ENCODE results near the gene LY86. TPM values are rescaled to one million over a fixed set of nuclear protein-coding genes. Genes with fewer than 3 reads are reported as not detected.
A peak's percentile ranks its signal among the peaks of the same experiment; 100 is the strongest.
"Not testable (repeated sequence)": the region's sequence is repeated elsewhere in the genome, so short reads cannot be mapped to it uniquely, and the experiment has no call there.

Gene LY86
- total RNA-seq, 1 donor from 2014 or later = not detected

- Mint-ChIP-seq H3K9me3 (no peaks in the 10 kb centered on the region), H3K4me3 (no peak overlapping the region), H3K27ac (no peak overlapping the region), H3K27me3 (no peaks in the 10 kb centered on the region), H3K36me3 (no peaks in the 10 kb centered on the region), H3K4me1 (ENCODE audit: unreplicated experiment) (peaks cover 14% of the 10 kb centered on the region)
- TF ChIP-seq CTCF (conservative IDR thresholded peaks at IDR 0.05) = no peak
- DNase-seq (ENCODE audit: extremely low spot score, unreplicated experiment) = no peak
Measured at GRCh38 chr6:6661684-6662083, 73.2 kb downstream of the LY86 start.

GRCh38 chr6:6663421-6664135, 75.1 kb downstream of the LY86 start:
- DNase-seq (ENCODE audit: extremely low spot score, unreplicated experiment) = no peak
- peak overlapping the region; percentile 46 for H3K27ac Mint-ChIP-seq
- H3K4me3 Mint-ChIP-seq = no peak overlapping the region
- H3K4me1 Mint-ChIP-seq (ENCODE audit: unreplicated experiment) = peaks cover 9% of the 10 kb centered on the region
- no peaks in the 10 kb centered on the region for H3K27me3 Mint-ChIP-seq
- H3K36me3 Mint-ChIP-seq = no peaks in the 10 kb centered on the region
- H3K9me3 Mint-ChIP-seq = no peaks in the 10 kb centered on the region
- TF ChIP-seq CTCF (conservative IDR thresholded peaks at IDR 0.05) = no peak

- TF ChIP-seq CTCF (conservative IDR thresholded peaks at IDR 0.05) = no peak
- Mint-ChIP-seq H3K4me1 (ENCODE audit: unreplicated experiment) (peaks cover 9% of the 10 kb centered on the region), H3K4me3 (peak overlapping the region; percentile 18), H3K36me3 (no peaks in the 10 kb centered on the region), H3K27me3 (peaks cover 8% of the 10 kb centered on the region), H3K9me3 (no peaks in the 10 kb centered on the region), H3K27ac (peak overlapping the region; percentile 68)
- DNase-seq (ENCODE audit: extremely low spot score, unreplicated experiment) = no peak
Measured at GRCh38 chr6:6665555-6666243, 77.2 kb downstream of the LY86 start.

GRCh38 chr6:6670150-6670549, 81.6 kb downstream of the LY86 start:
- H3K27me3 Mint-ChIP-seq = peaks cover 11% of the 10 kb centered on the region
- H3K4me3 Mint-ChIP-seq; DNase-seq (ENCODE audit: extremely low spot score, unreplicated experiment); H3K9me3 Mint-ChIP-seq; H3K4me1 Mint-ChIP-seq (ENCODE audit: unreplicated experiment); H3K27ac Mint-ChIP-seq; H3K36me3 Mint-ChIP-seq: not testable (repeated sequence)

- no peak for DNase-seq (ENCODE audit: extremely low spot score, unreplicated experiment)
- Mint-ChIP-seq H3K9me3 (no peaks in the 10 kb centered on the region), H3K4me1 (ENCODE audit: unreplicated experiment) (peaks cover 25% of the 10 kb centered on the region), H3K4me3 (no peak overlapping the region), H3K27me3 (peaks cover 16% of the 10 kb centered on the region), H3K36me3 (no peaks in the 10 kb centered on the region), H3K27ac (no peak overlapping the region)
- peak; percentile 50 for TF ChIP-seq CTCF (conservative IDR thresholded peaks at IDR 0.05)
Measured at GRCh38 chr6:6674872-6675271, 86.4 kb downstream of the LY86 start.

- peaks cover 38% of the 10 kb centered on the region for H3K4me1 Mint-ChIP-seq (ENCODE audit: unreplicated experiment)
- peak overlapping the region; percentile 73 for H3K27ac Mint-ChIP-seq
- H3K36me3 Mint-ChIP-seq = no peaks in the 10 kb centered on the region
- no peaks in the 10 kb centered on the region for H3K9me3 Mint-ChIP-seq
- peak; percentile 98 for TF ChIP-seq CTCF (conservative IDR thresholded peaks at IDR 0.05)
- H3K27me3 Mint-ChIP-seq = peaks cover 9% of the 10 kb centered on the region
- peak overlapping the region; percentile 24 for H3K4me3 Mint-ChIP-seq
- DNase-seq (ENCODE audit: extremely low spot score, unreplicated experiment) = peak; percentile 82
Measured at GRCh38 chr6:6676910-6677441, 88.5 kb downstream of the LY86 start.
